ENCODE data around the gene GPBAR1.

GRCh38 chr2:218267259-218267658 is 6.4 kb downstream of the GPBAR1 start:
- TF ChIP-seq CTCF (IDR thresholded peaks at IDR 0.05) (no peak), EP300 (IDR thresholded peaks at IDR 0.05) (no peak), POLR2AphosphoS5 (IDR thresholded peaks at IDR 0.05) (no peak), POLR2A (IDR thresholded peaks at IDR 0.05) (no peak)

All from upper lobe of left lung (tissue), 4 donors.